Measurements from ENCODE around the gene CMTR1. TPM values are rescaled to one million over a fixed set of nuclear protein-coding genes. Genes with fewer than 3 reads are reported as not detected.
A peak's percentile ranks its signal among the peaks of the same experiment; 100 is the strongest.
"Not testable (repeated sequence)": the region's sequence is repeated elsewhere in the genome, so short reads cannot be mapped to it uniquely, and the experiment has no call there.

The CMTR1 gene
- total RNA-seq, 2 donors from 2014 or later = 15.8 to 23.4 TPM

- WGBS, 2 donors = 72 to 79% methylated on average over 1 of the region's 1 CpG
- no peaks in the 10 kb centered on the region for H3K27me3 ChIP-seq
- no peak overlapping the region for H3K27ac ChIP-seq
- no peak for ATAC-seq
- no peak for DNase-seq
- intact Hi-C loops (cut with DNase I) = no loop called here
- H3K4me3 ChIP-seq = no peak overlapping the region
- no peaks in the 10 kb centered on the region for H3K4me1 ChIP-seq
- TF ChIP-seq, protein P1, sequence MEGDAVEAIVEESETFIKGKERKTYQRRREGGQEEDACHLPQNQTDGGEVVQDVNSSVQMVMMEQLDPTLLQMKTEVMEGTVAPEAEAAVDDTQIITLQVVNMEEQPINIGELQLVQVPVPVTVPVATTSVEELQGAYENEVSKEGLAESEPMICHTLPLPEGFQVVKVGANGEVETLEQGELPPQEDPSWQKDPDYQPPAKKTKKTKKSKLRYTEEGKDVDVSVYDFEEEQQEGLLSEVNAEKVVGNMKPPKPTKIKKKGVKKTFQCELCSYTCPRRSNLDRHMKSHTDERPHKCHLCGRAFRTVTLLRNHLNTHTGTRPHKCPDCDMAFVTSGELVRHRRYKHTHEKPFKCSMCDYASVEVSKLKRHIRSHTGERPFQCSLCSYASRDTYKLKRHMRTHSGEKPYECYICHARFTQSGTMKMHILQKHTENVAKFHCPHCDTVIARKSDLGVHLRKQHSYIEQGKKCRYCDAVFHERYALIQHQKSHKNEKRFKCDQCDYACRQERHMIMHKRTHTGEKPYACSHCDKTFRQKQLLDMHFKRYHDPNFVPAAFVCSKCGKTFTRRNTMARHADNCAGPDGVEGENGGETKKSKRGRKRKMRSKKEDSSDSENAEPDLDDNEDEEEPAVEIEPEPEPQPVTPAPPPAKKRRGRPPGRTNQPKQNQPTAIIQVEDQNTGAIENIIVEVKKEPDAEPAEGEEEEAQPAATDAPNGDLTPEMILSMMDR (IDR thresholded peaks at IDR 0.05) = no peak
- TF ChIP-seq POLR2A (IDR thresholded peaks at IDR 0.05) = no peak
- no peaks in the 10 kb centered on the region for H3K9me3 ChIP-seq
- peaks cover 0 to 2% of the 10 kb centered on the region in 2 donors for H3K36me3 ChIP-seq (replicated peaks in 1 of 2; ENCODE audit: insufficient read depth in 1 of 2, low read depth in 2 of 2)
Observed at GRCh38 chr6:37393381-37393929, 39.6 kb upstream of the CMTR1 start.

GRCh38 chr6:37396571-37397180 is 36.3 kb upstream of the CMTR1 start:
- Histone ChIP-seq H3K4me1 (peaks cover under 1% of the 10 kb centered on the region), H3K27me3 (no peaks in the 10 kb centered on the region), H3K27ac (no peak overlapping the region), H3K36me3 (replicated peaks in 1 of 2; ENCODE audit: insufficient read depth in 1 of 2, low read depth in 2 of 2) (peaks cover 0 to 2% of the 10 kb centered on the region in 2 donors), H3K4me3 (no peak overlapping the region), H3K9me3 (no peaks in the 10 kb centered on the region)
- TF ChIP-seq, protein P1 (IDR thresholded peaks at IDR 0.05) = no peak
- TF ChIP-seq POLR2A (IDR thresholded peaks at IDR 0.05) = no peak
- no peak for DNase-seq
- intact Hi-C loops (cut with DNase I) = no loop called here
- ATAC-seq = no peak
- 78 to 81% methylated on average over 4 of the region's 4 CpGs for WGBS, 2 donors

- no peaks in the 10 kb centered on the region for H3K36me3 ChIP-seq (replicated peaks in 1 of 2; ENCODE audit: insufficient read depth in 1 of 2, low read depth in 2 of 2)
- H3K9me3 ChIP-seq = no peaks in the 10 kb centered on the region
- ATAC-seq (no peak), DNase-seq (no peak)
- intact Hi-C loops (cut with DNase I) = no loop called here
- no peak overlapping the region for H3K27ac ChIP-seq
- TF ChIP-seq, protein P1 (IDR thresholded peaks at IDR 0.05) = no peak
- H3K27me3 ChIP-seq = no peaks in the 10 kb centered on the region
- H3K4me1 ChIP-seq = peaks cover 3% of the 10 kb centered on the region
- no peak overlapping the region for H3K4me3 ChIP-seq
Observed at GRCh38 chr6:37399131-37399530, 33.9 kb upstream of the CMTR1 start.

GRCh38 chr6:37399795-37400490 is 33.1 kb upstream of the CMTR1 start:
- intact Hi-C loops (cut with DNase I) = no loop called here
- ATAC-seq (no peak), DNase-seq (no peak)
- WGBS, 2 donors = 45% methylated on average over 4 of the region's 4 CpGs
- Histone ChIP-seq H3K27ac (no peak overlapping the region), H3K4me3 (no peak overlapping the region), H3K4me1 (peaks cover 3% of the 10 kb centered on the region), H3K27me3 (no peaks in the 10 kb centered on the region), H3K36me3 (replicated peaks in 1 of 2; ENCODE audit: insufficient read depth in 1 of 2, low read depth in 2 of 2) (no peaks in the 10 kb centered on the region), H3K9me3 (no peaks in the 10 kb centered on the region)
- no peak for TF ChIP-seq POLR2A (IDR thresholded peaks at IDR 0.05)
- TF ChIP-seq, protein P1 (IDR thresholded peaks at IDR 0.05) = no peak

DNA sequence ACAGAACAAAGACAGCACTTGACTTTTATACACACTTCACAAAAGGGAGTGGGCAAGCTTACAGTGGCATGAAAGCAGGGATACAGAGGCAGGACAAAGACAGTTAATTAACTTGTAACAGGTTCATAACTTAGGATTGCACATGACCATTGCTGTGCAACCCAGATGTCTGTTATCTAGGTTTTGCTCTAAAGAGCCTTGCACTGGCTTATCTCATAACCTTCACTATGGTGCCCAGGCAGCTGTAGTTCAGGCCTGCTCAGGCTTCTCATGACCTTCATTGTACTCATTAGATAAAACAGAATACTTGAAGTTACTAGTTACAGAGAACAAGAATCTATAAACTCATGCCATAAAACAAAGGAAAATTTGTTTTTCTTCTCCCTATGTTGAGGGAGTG is 31.4 kb upstream of the CMTR1 start:
- H3K27ac ChIP-seq; H3K9me3 ChIP-seq; H3K36me3 ChIP-seq (replicated peaks in 1 of 2; ENCODE audit: insufficient read depth in 1 of 2, low read depth in 2 of 2); H3K27me3 ChIP-seq; H3K4me1 ChIP-seq; ATAC-seq; intact Hi-C loops (cut with DNase I); H3K4me3 ChIP-seq: not testable (repeated sequence)
- peak in 1 of 4 donors; percentile 10 for DNase-seq

Data from body of pancreas (tissue), 4 donors.